UCSD-AML1 (cell line): ENCODE data around the gene PRX.
"Not testable (repeated sequence)": the region's sequence is repeated elsewhere in the genome, so short reads cannot be mapped to it uniquely, and the experiment has no call there.

Source experiments
- DNase-seq: peaks from one replicate; lab custom pipeline; 2025; ENCODE audit not compliant: unreplicated experiment; lab: John Stamatoyannopoulos, UW

PRX gene, protein sequence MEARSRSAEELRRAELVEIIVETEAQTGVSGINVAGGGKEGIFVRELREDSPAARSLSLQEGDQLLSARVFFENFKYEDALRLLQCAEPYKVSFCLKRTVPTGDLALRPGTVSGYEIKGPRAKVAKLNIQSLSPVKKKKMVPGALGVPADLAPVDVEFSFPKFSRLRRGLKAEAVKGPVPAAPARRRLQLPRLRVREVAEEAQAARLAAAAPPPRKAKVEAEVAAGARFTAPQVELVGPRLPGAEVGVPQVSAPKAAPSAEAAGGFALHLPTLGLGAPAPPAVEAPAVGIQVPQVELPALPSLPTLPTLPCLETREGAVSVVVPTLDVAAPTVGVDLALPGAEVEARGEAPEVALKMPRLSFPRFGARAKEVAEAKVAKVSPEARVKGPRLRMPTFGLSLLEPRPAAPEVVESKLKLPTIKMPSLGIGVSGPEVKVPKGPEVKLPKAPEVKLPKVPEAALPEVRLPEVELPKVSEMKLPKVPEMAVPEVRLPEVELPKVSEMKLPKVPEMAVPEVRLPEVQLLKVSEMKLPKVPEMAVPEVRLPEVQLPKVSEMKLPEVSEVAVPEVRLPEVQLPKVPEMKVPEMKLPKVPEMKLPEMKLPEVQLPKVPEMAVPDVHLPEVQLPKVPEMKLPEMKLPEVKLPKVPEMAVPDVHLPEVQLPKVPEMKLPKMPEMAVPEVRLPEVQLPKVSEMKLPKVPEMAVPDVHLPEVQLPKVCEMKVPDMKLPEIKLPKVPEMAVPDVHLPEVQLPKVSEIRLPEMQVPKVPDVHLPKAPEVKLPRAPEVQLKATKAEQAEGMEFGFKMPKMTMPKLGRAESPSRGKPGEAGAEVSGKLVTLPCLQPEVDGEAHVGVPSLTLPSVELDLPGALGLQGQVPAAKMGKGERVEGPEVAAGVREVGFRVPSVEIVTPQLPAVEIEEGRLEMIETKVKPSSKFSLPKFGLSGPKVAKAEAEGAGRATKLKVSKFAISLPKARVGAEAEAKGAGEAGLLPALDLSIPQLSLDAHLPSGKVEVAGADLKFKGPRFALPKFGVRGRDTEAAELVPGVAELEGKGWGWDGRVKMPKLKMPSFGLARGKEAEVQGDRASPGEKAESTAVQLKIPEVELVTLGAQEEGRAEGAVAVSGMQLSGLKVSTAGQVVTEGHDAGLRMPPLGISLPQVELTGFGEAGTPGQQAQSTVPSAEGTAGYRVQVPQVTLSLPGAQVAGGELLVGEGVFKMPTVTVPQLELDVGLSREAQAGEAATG (N-terminal part only)

GRCh38 chr19:40413291-40413845 lies at the start of gene PRX:
PRX (minus strand) TSS chr19:40413378; CDS start chr19:40407932, 5,446 bp downstream.
- DNase-seq: peak; percentile 68

DNA sequence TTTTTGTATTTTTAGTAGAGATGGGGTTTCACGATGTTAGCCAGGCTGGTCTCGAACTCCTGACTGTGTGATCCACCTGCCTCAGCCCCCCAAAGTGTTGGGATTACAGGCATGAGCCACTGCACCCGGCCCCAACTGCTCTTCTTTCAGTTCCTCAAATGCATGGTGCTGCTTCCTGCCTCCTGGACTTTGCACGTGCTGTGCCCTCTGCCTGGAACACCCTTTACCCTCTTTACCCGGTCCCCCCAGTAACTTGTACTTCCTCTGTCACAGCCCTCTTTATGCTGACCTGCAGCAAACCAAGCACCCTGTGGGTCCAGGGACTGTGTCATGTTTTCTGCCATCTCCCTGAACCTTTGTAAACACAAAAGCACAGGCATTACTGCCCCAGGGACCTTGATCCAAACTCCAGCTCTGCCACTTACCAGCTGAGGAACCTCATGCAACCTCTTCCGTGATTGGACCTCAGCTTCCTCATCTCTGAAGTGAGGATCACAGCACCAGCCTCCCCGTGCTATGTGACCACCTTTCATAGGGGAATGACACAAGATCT lies 48.6 kb upstream of the PRX start:
- DNase-seq: peak; percentile 27

DNA sequence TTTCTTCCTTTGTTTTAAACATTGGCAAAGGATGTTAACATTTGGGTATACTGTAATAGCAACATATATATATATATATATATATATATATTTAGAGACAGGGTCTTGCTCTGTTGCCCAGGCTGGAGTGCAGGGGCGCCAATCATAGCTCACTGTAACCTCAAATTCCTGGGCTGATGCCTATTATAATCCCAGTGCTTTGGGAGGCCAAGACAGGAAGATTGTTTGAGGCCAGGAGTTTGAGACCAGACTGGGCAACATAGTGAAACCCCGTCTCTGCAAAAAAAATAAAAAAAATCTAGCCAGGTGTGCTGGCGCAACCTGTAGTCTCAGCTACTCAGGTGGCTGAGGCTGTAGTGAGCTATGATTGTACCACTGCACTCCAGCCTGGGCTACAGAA lies 47.0 kb upstream of the PRX start:
- no peak for DNase-seq

DNA sequence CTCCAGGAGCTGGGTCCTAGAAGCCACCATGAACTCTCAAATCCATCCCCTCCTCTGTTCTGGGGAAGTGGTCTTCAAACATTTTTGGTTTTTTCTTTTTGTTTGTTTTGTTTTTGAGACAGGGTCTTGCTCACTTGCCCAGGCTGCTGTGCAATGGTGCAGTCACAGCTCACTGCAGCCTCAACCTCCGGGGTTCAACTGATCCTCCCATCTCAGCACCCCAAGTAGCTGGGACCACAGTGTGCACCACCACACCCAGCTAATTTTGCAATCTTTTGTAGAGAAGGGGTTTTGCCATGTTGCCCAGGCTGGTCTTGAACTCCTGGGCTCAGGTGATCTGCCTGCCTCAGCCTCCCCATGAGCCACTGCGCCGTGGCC lies 45.4 kb upstream of the PRX start:
- DNase-seq: no peak

DNA sequence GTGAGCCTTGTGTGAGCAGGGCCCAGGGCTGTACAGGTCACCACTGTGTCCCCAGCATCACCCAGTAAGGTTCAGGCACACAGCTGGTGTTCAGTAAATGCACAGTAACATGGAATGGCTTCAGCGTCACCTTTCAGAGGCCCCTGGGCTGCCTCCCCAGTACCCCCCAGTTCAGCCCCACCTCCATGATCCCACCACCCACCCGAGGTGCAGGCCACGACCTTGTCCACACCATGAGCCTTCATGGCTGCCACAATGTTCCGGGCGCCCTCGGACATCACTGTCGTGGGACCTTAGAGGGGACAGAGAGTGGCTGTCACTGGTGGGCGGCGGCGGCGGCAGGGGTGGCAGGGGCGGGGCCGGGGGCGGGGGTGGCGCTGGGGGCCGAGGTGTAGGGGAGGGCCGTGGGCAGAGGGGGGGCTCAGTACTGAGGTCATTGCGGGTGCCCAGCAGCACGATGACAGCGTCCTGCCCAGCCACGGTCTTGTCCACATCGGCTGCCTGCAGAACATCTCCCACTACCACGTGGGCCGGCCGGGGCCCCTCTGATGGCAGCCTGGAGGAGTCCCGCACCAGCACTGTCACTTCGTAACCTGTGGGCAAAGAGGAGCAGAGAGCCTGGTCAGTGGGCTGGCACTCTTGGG lies 44.9 kb upstream of the PRX start:
- no peak for DNase-seq

DNA sequence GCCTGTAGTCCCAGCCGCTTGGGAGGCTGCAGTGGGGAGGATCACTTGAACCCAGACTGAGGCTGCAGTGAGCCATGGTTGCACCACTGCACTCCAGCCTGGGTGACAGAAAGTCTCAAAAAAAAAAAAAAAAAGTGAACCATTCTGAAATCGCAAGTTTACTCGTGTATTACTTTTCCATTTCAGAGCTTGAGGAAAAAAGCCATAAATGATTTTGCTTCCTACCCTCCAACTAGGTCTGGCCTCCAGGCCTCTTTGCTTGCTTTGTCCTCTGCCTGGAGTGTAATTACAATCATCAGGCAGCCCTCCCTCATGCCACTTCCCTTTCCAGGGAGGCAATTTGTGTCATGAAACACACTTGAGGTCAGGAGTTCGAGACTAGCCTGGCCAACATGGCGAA lies 43.9 kb upstream of the PRX start:
- no peak for DNase-seq

GRCh38 chr19:40453943-40454342 lies 40.8 kb upstream of the PRX start:
- not testable (repeated sequence) for DNase-seq

DNA sequence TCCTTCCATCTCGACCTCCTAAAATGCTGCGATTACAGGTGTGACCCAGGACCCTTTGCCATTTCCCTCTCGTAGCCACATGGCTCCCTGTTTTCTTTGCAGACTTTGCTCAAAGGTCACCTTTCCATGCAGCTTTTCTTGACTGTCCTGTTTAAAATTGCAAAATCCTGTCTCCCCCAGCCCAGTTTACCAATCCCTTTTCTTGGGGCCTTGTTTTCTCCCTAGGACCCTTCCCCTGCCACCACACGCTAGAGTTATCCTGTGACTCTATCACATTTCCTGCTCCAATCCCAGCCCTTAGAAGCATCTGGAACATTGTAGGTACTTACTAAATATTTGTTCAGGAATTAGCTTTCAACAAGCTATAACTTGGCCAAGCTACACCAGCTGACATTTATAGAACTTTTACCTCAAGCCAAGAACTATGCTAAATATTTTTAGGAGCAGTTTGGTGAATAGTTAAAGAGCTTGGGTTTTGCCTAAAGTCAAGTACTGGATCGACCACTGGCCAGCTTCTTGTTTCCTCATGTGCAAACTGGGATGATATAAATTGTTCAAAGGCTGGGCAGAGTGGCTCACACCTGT lies 40.1 kb upstream of the PRX start:
- DNase-seq: no peak

DNA sequence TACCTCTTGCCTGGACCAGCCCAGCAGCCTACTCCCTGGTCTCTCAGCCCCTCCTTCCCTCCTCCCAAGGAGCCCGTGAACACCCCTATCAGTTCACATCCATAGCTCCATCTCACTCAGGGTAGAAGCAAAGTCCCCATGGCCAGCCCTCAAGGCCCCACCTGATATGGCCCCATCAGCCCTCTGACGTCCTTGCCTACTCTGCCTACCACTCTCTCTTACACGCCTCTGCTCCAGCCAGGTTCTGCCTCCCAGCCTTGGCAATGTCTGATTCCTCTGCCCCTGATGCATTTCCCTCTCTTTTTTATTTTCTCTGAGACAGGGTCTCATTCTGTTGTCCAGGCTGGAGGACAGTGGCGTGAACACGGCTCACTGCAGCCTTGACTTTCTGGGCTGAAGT lies 38.8 kb upstream of the PRX start:
- no peak for DNase-seq

- no peak for DNase-seq
Measured at GRCh38 chr19:40450664-40451063, 37.5 kb upstream of the PRX start.

DNA sequence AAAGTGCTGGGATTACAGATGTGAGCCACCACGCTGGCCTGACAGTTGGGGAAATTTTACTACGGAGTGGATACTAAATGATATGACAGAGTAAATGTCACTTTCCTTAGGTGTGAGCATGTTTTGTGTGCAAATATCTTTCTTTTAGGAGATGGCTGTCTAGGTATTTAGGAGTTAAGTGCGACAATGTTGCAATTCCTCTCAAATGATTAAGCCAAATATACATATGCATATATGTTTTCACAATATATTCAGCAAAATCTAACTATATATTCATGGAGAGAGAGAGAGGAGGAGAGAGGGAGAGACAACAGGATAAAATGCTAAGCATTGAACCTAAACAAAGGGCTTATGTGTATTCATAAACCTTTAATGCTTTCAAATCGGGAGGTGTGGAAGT lies 36.3 kb upstream of the PRX start:
- DNase-seq: no peak

DNA sequence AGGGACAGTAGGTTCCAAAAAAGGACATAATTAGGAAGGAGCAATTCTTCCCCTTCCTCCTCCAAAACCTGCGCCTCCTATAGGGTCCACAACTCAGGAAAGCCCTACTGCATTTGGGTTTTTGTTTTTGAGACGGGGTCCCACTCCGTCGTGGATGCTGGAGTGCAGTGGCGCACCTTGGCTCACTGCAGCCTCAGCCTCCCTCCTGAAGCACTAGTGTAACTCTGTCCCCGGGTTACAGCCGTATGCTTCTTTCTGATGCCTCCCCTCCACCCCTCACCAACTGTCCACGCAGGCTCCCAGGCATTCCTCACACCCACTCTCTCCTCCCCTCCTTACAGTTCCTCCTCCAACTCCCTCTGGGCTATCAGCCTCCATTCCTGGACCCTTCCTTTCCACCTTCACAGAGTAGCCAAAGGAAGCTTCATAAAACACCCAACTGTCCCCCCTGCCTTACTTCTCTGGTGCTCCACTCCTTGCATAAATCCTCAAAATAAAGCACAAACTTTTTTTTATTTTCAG lies 33.1 kb upstream of the PRX start:
- DNase-seq: no peak

DNA sequence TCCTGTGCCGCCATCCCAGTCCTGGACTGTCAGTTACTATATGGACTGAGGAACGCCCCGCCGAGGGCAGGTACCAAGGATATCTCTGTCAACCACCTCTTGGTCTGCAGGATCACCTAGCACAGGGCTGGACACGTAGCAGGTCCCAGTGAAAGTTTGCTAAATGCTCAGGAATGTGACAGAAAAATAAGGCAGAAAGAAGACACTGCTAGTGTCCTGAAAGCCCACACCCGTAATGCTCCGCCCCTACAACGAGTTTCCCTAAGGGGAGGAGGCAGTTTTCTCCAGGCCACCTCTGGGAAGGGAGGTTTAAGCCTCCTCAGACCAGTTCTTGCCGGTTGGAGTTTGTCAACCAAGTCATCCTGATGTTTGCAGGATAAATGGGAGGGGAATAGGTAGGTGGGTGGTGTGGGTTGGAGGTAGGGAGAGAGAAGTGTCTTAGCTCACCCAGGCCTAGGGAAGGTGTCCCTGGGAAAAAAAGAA lies 32.6 kb upstream of the PRX start:
- no peak for DNase-seq

DNA sequence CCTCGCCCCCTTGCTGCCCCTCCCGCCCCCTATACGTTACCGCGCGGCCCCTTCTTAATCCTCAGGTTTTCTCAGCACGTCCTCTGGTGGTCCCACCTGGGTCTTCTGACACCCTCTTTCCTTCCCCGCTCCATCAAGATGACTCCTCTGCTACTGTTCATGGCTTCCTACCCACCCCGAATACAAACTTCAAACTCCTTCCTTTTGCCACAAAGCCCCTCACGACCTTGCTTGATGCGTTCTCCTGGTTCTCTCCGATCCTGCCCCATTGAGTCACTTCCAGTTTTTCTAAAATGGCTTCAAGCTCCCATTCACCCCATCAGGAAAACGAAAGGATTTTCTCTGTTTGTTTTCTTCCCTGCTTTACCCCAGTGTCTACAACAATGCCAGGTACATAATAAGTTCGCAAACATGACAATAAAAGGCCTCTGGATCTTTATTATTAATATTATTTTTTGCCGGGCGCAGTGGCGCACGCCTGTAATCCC lies 31.7 kb upstream of the PRX start:
- no peak for DNase-seq

GRCh38 chr19:40444000-40444824 lies 31.0 kb upstream of the PRX start, which contains the start of gene SERTAD3:
SERTAD3 (minus strand) TSS chr19:40444335; CDS start chr19:40442080, 2,255 bp downstream.
- DNase-seq: peak; percentile 98

DNA sequence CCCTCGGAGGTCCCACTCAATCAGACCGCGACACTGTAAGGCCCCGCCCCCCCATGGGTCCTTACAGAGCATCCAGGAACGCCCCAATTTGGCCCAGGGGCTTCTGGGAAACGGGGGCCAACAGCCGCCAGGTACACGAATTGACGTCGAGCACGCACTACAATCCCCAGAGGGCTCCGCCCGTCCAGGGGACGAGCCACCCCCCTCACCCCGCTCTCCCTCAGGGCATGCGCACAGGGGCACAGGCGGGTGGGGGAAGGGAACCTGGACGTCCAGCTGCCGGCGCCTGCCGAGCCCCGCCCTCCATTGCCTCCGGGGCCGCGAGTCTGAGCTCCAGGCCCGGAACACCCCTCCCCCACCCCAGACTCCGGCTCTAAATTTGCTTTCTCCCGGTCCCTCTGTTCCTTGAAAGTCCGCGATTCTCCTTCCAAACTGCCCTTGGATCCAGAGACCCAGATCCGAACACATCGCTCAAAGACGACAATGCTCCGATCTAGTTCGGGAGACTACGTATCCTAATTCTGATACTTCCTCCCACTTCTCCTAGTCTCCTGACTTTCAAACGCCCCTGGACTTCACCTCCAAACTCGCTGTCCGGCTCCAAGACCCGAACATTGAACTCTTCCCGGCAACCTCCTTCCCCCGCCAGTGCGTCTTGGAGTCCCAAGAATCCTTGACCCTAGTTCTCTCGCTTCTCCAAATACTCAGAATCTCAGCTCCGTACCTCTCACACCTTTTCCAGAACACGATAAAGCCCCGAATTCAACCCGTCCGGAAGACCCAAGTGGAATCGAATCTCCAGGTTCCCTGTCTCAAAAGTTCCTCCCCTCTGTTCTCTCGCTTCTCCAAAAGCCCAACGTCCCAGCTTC lies 30.2 kb upstream of the PRX start:
- peak; percentile 100 for DNase-seq

GRCh38 chr19:40442328-40443130 lies 29.4 kb upstream of the PRX start:
- no peak for DNase-seq
